ENCODE measurements around the gene MAD1L1.

MAD1L1 gene

GRCh38 chr7:1952169-1952760 is 280.5 kb downstream of the MAD1L1 start:
- no peaks in the 10 kb centered on the region for H3K4me1 ChIP-seq (ENCODE audit: control insufficient read depth, insufficient read depth, low read length)
- no peaks in the 10 kb centered on the region for H3K27me3 ChIP-seq (ENCODE audit: control insufficient read depth, insufficient read depth, low read length)
- no peak overlapping the region for H3K27ac ChIP-seq (ENCODE audit: low read depth, low read length)
- no peak overlapping the region for H3K9ac ChIP-seq (ENCODE audit: low read length)
- H3K36me3 ChIP-seq (ENCODE audit: control insufficient read depth, insufficient read depth, low read length): no peaks in the 10 kb centered on the region
- H3K4me3 ChIP-seq (ENCODE audit: low read length): no peak overlapping the region

DNA sequence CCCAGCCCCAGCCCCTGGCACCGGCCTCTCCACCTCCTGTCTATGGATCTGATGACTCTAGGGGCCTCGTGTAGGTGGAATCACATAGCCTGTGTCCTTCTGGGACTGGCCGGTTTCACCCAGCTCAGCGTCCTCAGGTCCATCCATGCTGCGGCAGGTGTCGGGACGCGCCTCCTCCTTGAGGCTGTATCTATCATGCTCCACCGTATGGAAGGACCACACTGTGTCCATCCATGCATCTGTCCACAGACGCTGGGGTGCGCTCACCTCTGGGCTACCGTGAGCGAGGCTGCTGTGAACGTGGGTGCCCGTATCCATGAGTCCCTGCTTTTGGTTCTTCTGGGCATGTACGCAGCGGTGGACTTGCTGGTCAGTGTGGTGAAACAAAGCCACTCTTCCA is 281.1 kb downstream of the MAD1L1 start:
- no peaks in the 10 kb centered on the region for H3K36me3 ChIP-seq (ENCODE audit: control insufficient read depth, insufficient read depth, low read length)
- H3K4me3 ChIP-seq (ENCODE audit: low read length): no peak overlapping the region
- no peaks in the 10 kb centered on the region for H3K4me1 ChIP-seq (ENCODE audit: control insufficient read depth, insufficient read depth, low read length)
- H3K9ac ChIP-seq (ENCODE audit: low read length): no peak overlapping the region
- H3K27ac ChIP-seq (ENCODE audit: low read depth, low read length): no peak overlapping the region
- H3K27me3 ChIP-seq (ENCODE audit: control insufficient read depth, insufficient read depth, low read length): no peaks in the 10 kb centered on the region

- Histone ChIP-seq H3K27ac (ENCODE audit: low read depth, low read length) (no peak overlapping the region), H3K36me3 (ENCODE audit: control insufficient read depth, insufficient read depth, low read length) (no peaks in the 10 kb centered on the region), H3K4me1 (ENCODE audit: control insufficient read depth, insufficient read depth, low read length) (no peaks in the 10 kb centered on the region), H3K4me3 (ENCODE audit: low read length) (no peak overlapping the region), H3K27me3 (ENCODE audit: control insufficient read depth, insufficient read depth, low read length) (no peaks in the 10 kb centered on the region), H3K9ac (ENCODE audit: low read length) (no peak overlapping the region)
Measured at GRCh38 chr7:1951159-1951536, 281.6 kb downstream of the MAD1L1 start.

DNA sequence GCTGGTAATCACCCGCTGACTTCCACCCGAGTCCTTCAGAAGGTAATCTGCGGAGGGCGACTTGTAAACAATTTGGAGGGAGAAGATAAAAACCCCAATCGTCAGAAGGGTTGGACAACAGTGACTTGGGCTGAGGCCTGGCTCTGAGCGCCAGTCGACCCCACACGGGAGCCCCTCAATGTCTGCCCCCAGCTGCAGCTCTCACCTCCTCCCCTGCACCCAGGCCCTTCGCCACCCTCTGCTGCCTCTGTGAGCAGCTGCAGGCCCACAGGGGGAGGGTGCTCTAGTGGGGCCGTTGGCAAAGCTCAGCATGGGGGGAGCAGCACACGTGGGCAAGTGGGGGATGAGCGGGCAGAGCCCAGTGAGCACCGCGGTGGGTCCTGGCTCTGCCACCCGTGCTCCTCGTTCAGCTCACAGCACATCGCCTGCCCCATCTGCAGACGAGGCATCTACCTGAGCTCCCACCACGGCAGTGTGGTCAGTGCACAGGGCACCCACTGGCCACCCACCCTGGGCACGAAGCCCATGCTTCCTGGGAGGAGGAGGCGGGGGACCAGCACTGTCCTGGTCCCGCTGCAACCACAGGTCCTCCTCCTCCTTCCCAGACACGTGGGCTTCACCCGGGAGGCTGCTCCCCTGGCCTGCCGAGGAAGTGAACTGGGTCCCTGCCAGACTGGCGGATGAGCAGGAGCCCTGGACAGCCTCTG is 282.1 kb downstream of the MAD1L1 start:
- H3K36me3 ChIP-seq (ENCODE audit: control insufficient read depth, insufficient read depth, low read length): no peaks in the 10 kb centered on the region
- H3K4me3 ChIP-seq (ENCODE audit: low read length): no peak overlapping the region
- H3K27me3 ChIP-seq (ENCODE audit: control insufficient read depth, insufficient read depth, low read length): no peaks in the 10 kb centered on the region
- no peaks in the 10 kb centered on the region for H3K4me1 ChIP-seq (ENCODE audit: control insufficient read depth, insufficient read depth, low read length)
- no peak overlapping the region for H3K9ac ChIP-seq (ENCODE audit: low read length)
- H3K27ac ChIP-seq (ENCODE audit: low read depth, low read length): no peak overlapping the region

GRCh38 chr7:1950066-1950451 is 282.7 kb downstream of the MAD1L1 start:
- Histone ChIP-seq H3K4me1 (ENCODE audit: control insufficient read depth, insufficient read depth, low read length) (no peaks in the 10 kb centered on the region), H3K9ac (ENCODE audit: low read length) (no peak overlapping the region), H3K36me3 (ENCODE audit: control insufficient read depth, insufficient read depth, low read length) (no peaks in the 10 kb centered on the region), H3K27ac (ENCODE audit: low read depth, low read length) (no peak overlapping the region), H3K27me3 (ENCODE audit: control insufficient read depth, insufficient read depth, low read length) (no peaks in the 10 kb centered on the region), H3K4me3 (ENCODE audit: low read length) (no peak overlapping the region)

- H3K27me3 ChIP-seq (ENCODE audit: control insufficient read depth, insufficient read depth, low read length): no peaks in the 10 kb centered on the region
- H3K4me1 ChIP-seq (ENCODE audit: control insufficient read depth, insufficient read depth, low read length): no peaks in the 10 kb centered on the region
- H3K36me3 ChIP-seq (ENCODE audit: control insufficient read depth, insufficient read depth, low read length): no peaks in the 10 kb centered on the region
- no peak overlapping the region for H3K9ac ChIP-seq (ENCODE audit: low read length)
- no peak overlapping the region for H3K4me3 ChIP-seq (ENCODE audit: low read length)
- no peak overlapping the region for H3K27ac ChIP-seq (ENCODE audit: low read depth, low read length)
Measured at GRCh38 chr7:1949681-1950055, 283.1 kb downstream of the MAD1L1 start.

GRCh38 chr7:1948887-1949680 is 283.7 kb downstream of the MAD1L1 start:
- H3K9ac ChIP-seq (ENCODE audit: low read length): no peak overlapping the region
- H3K27ac ChIP-seq (ENCODE audit: low read depth, low read length): no peak overlapping the region
- H3K36me3 ChIP-seq (ENCODE audit: control insufficient read depth, insufficient read depth, low read length): no peaks in the 10 kb centered on the region
- no peak overlapping the region for H3K4me3 ChIP-seq (ENCODE audit: low read length)
- no peaks in the 10 kb centered on the region for H3K4me1 ChIP-seq (ENCODE audit: control insufficient read depth, insufficient read depth, low read length)
- no peaks in the 10 kb centered on the region for H3K27me3 ChIP-seq (ENCODE audit: control insufficient read depth, insufficient read depth, low read length)

- Histone ChIP-seq H3K4me3 (ENCODE audit: low read length) (no peak overlapping the region), H3K27me3 (ENCODE audit: control insufficient read depth, insufficient read depth, low read length) (no peaks in the 10 kb centered on the region), H3K9ac (ENCODE audit: low read length) (no peak overlapping the region), H3K36me3 (ENCODE audit: control insufficient read depth, insufficient read depth, low read length) (no peaks in the 10 kb centered on the region), H3K4me1 (ENCODE audit: control insufficient read depth, insufficient read depth, low read length) (no peaks in the 10 kb centered on the region), H3K27ac (ENCODE audit: low read depth, low read length) (no peak overlapping the region)
Measured at GRCh38 chr7:1948301-1948796, 284.4 kb downstream of the MAD1L1 start.

DNA sequence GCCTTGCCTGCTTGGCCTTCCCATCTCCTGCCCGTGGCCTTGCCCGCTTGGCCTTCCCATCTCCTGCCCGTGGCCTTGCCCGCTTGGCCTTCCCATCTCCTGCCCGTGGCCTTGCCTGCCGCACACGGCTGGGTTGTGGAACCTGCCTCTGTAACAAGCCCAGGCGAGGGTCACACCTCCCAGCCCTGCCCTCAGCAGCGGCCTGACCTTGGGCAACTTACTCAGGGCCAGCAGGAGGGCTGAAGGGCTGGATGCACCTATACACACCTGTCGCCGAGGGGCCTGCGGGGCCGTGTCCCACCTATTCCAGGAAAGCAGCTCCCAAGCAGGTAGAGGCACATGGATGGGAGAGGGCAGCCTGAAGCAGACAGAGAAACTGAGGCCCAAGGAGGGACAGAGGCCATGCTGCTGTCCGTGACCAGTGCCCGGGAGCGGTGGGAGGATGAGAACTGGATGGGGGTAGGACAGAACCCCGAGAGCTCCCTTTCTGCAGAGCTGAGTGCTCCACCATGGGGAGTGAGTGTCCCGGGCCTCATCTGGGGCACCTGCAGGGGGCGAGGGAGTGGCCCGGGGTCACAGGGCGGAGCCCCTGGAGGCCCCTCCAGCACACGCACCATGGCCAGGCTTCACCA is 285.0 kb downstream of the MAD1L1 start:
- Histone ChIP-seq H3K27ac (ENCODE audit: low read depth, low read length) (no peak overlapping the region), H3K4me1 (ENCODE audit: control insufficient read depth, insufficient read depth, low read length) (no peaks in the 10 kb centered on the region), H3K27me3 (ENCODE audit: control insufficient read depth, insufficient read depth, low read length) (no peaks in the 10 kb centered on the region), H3K36me3 (ENCODE audit: control insufficient read depth, insufficient read depth, low read length) (no peaks in the 10 kb centered on the region), H3K9ac (ENCODE audit: low read length) (no peak overlapping the region), H3K4me3 (ENCODE audit: low read length) (no peak overlapping the region)

DNA sequence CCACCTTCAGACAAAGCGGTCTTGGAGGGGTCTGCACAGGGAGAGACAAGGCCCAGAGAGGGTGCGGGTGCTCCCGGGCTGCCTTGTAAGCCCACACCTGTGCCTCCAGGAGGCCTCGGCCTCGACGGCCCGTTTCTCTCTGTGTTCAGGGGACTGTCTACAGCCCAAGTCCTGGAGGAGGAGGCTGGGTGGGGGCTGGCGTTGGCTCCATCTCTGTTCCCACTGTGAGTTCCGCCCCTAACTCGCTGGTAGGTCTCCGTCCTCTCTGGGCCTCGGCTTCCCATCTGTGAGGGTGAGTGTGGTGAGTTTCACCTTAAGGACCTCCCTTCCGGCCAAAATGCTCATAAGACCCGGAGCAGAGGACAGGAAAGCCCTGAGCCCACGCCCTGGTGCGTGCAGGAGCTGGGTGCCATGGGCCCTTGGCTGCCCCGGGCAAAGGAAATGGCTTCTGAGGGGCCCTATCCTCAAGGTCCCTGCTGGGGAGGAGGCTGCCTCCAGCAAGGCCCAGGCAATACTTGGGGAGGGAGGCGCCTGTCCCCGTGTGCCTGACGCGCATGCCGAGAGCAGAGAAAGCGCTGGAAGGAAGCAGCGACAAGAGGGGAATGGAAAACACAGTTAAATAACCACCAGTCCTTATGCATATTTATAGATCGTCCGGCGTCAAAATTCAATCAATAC is 285.8 kb downstream of the MAD1L1 start:
- Histone ChIP-seq H3K4me1 (ENCODE audit: control insufficient read depth, insufficient read depth, low read length) (no peaks in the 10 kb centered on the region), H3K4me3 (ENCODE audit: low read length) (no peak overlapping the region), H3K36me3 (ENCODE audit: control insufficient read depth, insufficient read depth, low read length) (no peaks in the 10 kb centered on the region)

DNA sequence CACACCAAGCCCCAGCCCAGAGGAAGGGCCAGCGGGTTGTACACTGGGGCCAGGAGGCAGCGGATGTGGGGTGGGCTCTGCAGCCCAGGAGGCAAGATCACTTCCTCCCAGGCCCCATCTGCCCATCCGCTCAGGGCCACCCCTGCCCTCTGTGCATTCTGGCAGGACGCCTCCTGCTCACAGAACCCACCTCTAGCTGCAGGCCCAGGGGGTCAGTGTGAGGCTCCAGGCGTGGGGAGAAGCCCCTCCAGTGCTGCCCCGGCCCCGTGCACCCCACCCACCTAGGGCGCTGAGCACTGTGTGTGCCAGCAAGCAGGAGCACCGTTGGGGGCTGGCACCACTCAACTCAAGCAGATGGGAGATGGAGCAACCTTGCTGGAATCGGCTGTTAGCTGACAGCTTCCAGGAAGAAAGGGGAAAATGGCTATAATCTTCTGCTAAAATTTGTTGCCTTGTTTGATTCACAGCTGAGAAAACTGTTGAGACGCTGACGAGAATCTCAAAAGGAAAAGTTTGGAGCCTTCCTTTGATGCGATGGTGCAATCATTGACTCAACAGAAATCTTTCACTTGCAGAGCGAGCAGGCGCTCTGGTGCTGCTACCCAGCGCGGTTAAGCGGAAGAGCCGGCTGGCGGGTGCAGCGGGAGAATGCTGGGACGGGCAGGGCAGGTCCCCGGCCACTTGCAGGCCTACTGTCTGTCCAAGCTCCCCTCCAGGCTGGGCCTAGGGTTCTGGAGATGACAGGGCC is 286.5 kb downstream of the MAD1L1 start:
- no peaks in the 10 kb centered on the region for H3K4me1 ChIP-seq (ENCODE audit: control insufficient read depth, insufficient read depth, low read length)
- H3K27ac ChIP-seq (ENCODE audit: low read depth, low read length): no peak overlapping the region
- no peak overlapping the region for H3K9ac ChIP-seq (ENCODE audit: low read length)
- H3K27me3 ChIP-seq (ENCODE audit: control insufficient read depth, insufficient read depth, low read length): no peaks in the 10 kb centered on the region
- no peaks in the 10 kb centered on the region for H3K36me3 ChIP-seq (ENCODE audit: control insufficient read depth, insufficient read depth, low read length)
- H3K4me3 ChIP-seq (ENCODE audit: low read length): no peak overlapping the region

More for the DNA sequence above, 285.8 kb downstream of the MAD1L1 start:
- H3K27ac ChIP-seq (ENCODE audit: low read depth, low read length): no peak overlapping the region
- no peak overlapping the region for H3K9ac ChIP-seq (ENCODE audit: low read length)
- H3K27me3 ChIP-seq (ENCODE audit: control insufficient read depth, insufficient read depth, low read length): no peaks in the 10 kb centered on the region

Data from rectal smooth muscle tissue (tissue), 1 donor.